Smooth muscle cell (in vitro differentiated cells): ENCODE data around the gene F2RL2. TPM values are rescaled to one million over a fixed set of nuclear protein-coding genes. Genes with fewer than 3 reads are reported as not detected.
A peak's percentile ranks its signal among the peaks of the same experiment; 100 is the strongest.

ENCODE experiments used
- DNase-seq: peaks from one replicate; lab custom pipeline; 2025; ENCODE audit not compliant: unreplicated experiment; lab: John Stamatoyannopoulos, UW
- H2AFZ ChIP-seq: fragments of 200-600 bp; sonication (generic); 2 replicates; pipeline ENCODE4 v1.6.0; 2016; ENCODE audit warnings: antibody characterized with exemption, low read depth, mild to moderate bottlenecking
- H3F3A ChIP-seq: fragments of 200-600 bp; sonication (generic); 2 replicates; pipeline ENCODE4 v1.6.0; 2017; ENCODE audit warnings: antibody characterized with exemption, low read depth
- H3K27ac ChIP-seq: fragments of 200-600 bp; sonication (generic); 2 replicates; pipeline ENCODE4 v1.5.1; 2016; ENCODE audit warnings: low read depth, mild to moderate bottlenecking
- H3K27me3 ChIP-seq: fragments of 200-600 bp; sonication (generic); 2 replicates; pipeline ENCODE4 v1.6.1; 2016; ENCODE audit warnings: low read depth, mild to moderate bottlenecking
- H3K36me3 ChIP-seq: fragments of 200-600 bp; sonication (generic); 2 replicates; pipeline ENCODE4 v1.5.1; 2016; ENCODE audit warnings: low read depth
- H3K4me1 ChIP-seq: fragments of 200-600 bp; sonication (generic); 2 replicates; pipeline ENCODE4 v1.5.1; 2016; ENCODE audit warnings: low read depth
- H3K4me2 ChIP-seq: fragments of 200-600 bp; sonication (generic); 2 replicates; pipeline ENCODE4 v1.6.0; 2016; ENCODE audit warnings: mild to moderate bottlenecking
- H3K4me3 ChIP-seq: fragments of 200-600 bp; sonication (generic); 2 replicates; pipeline ENCODE4 v1.5.1; 2016; ENCODE audit warnings: mild to moderate bottlenecking
- H3K79me2 ChIP-seq: fragments of 200-600 bp; sonication (generic); 2 replicates; pipeline ENCODE4 v1.6.0; 2016; ENCODE audit warnings: low read depth, mild to moderate bottlenecking
- H3K9ac ChIP-seq: fragments of 200-600 bp; sonication (generic); 2 replicates; pipeline ENCODE4 v1.6.0; 2016; ENCODE audit warnings: low read depth
- H3K9me3 ChIP-seq: fragments of 200-600 bp; sonication (generic); replicated peaks from 2 replicates; pipeline ENCODE4 v1.5.1; 2016; ENCODE audit warnings: low read depth
- H4K20me1 ChIP-seq: fragments of 200-600 bp; sonication (generic); 2 replicates; pipeline ENCODE4 v1.6.0; 2016; ENCODE audit warnings: low read depth
- WGBS: methylation state at CpG from one replicate; pipeline ENCODE4 v1.1.7; 2016; ENCODE audit warnings: low lambda C conversion rate; 5-methylcytosine and 5-hydroxymethylcytosine counted together
- polyA plus RNA-seq: library from polyadenylated mRNA; unstranded; fragments of >200 nt; fragmentation: Nextera tagmentation; extraction: Ambion mirVana; gene quantifications from 2 replicates; pipeline ENCODE4 v1.2.1, GENCODE V29; 2016
- total RNA-seq: library from RNA; depleted of rRNA; stranded (reverse); fragments of >200 nt; gene quantifications from 2 replicates; pipeline ENCODE4 v1.2.3, GENCODE V29; 2014
- TF ChIP-seq, protein P1 (sequence below): fragments of 200-600 bp; sonication (generic); IDR thresholded peaks from 2 replicates; pipeline ENCODE4 v1.5.1; 2017; ENCODE audit warnings: borderline replicate concordance, mild to moderate bottlenecking, antibody characterized with exemption; ENCODE audit not compliant: insufficient read depth, poor library complexity, severe bottlenecking

Gene F2RL2, protein sequence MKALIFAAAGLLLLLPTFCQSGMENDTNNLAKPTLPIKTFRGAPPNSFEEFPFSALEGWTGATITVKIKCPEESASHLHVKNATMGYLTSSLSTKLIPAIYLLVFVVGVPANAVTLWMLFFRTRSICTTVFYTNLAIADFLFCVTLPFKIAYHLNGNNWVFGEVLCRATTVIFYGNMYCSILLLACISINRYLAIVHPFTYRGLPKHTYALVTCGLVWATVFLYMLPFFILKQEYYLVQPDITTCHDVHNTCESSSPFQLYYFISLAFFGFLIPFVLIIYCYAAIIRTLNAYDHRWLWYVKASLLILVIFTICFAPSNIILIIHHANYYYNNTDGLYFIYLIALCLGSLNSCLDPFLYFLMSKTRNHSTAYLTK
- total RNA-seq (0.31 and 1.4 TPM in 2 replicates), polyA plus RNA-seq (0.45 TPM in 1 of 2 replicates, not detected in the other)

GRCh38 chr5:76622973-76623596, at the start of gene F2RL2:
F2RL2 (minus strand) TSS chr5:76623403; CDS start chr5:76623230, 173 bp downstream.
- WGBS = 23% methylated on average over 7 of the region's 7 CpGs
- no peaks in the 10 kb centered on the region for H3F3A ChIP-seq
- H3K4me3 ChIP-seq = no peak within 1 kb of the TSS
- peaks cover 7% of the 10 kb centered on the region for H3K4me1 ChIP-seq
- H3K79me2 ChIP-seq = no peaks in the 10 kb centered on the region
- no peaks in the 10 kb centered on the region for H3K27me3 ChIP-seq
- peak within 1 kb of the TSS; percentile 58 for H2AFZ ChIP-seq
- no peaks in the 10 kb centered on the region for H4K20me1 ChIP-seq
- TF ChIP-seq, protein P1, sequence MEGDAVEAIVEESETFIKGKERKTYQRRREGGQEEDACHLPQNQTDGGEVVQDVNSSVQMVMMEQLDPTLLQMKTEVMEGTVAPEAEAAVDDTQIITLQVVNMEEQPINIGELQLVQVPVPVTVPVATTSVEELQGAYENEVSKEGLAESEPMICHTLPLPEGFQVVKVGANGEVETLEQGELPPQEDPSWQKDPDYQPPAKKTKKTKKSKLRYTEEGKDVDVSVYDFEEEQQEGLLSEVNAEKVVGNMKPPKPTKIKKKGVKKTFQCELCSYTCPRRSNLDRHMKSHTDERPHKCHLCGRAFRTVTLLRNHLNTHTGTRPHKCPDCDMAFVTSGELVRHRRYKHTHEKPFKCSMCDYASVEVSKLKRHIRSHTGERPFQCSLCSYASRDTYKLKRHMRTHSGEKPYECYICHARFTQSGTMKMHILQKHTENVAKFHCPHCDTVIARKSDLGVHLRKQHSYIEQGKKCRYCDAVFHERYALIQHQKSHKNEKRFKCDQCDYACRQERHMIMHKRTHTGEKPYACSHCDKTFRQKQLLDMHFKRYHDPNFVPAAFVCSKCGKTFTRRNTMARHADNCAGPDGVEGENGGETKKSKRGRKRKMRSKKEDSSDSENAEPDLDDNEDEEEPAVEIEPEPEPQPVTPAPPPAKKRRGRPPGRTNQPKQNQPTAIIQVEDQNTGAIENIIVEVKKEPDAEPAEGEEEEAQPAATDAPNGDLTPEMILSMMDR = no peak
- H3K36me3 ChIP-seq = no peaks in the 10 kb centered on the region
- H3K27ac ChIP-seq = no peak within 1 kb of the TSS
- H3K4me2 ChIP-seq = peak within 1 kb of the TSS; percentile 14
- no peaks in the 10 kb centered on the region for H3K9me3 ChIP-seq
- DNase-seq = no peak
- H3K9ac ChIP-seq = no peak within 1 kb of the TSS

DNA sequence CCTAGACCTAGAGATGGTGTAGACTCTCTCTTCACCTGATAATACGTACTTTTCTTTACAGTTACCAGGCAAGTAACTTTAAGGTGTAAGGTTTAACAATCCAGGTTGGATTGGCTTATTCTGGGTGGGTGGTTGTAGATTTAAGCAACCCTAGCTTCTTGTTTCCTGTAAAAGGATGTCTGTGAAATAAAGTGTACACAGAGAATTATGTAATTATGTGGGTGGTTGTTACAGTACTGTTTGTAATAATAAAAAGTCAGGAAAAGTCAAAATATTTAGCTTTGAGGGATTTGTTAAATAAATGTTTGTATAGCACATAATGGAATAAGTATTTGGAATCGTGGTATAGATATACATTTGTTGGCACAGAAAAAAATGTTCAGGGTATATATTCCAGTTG, 49.0 kb upstream of the F2RL2 start:
- Histone ChIP-seq H3K9me3 (no peaks in the 10 kb centered on the region), H3K27ac (no peak overlapping the region), H3K79me2 (no peaks in the 10 kb centered on the region), H3K27me3 (no peaks in the 10 kb centered on the region), H3K4me3 (no peak overlapping the region), H2AFZ (no peak overlapping the region), H3K36me3 (no peaks in the 10 kb centered on the region), H3K9ac (no peak overlapping the region), H4K20me1 (no peaks in the 10 kb centered on the region), H3K4me2 (no peak overlapping the region), H3K4me1 (no peaks in the 10 kb centered on the region), H3F3A (no peaks in the 10 kb centered on the region)
- DNase-seq = no peak
- 78% methylated on average over 2 of the region's 2 CpGs for WGBS
- TF ChIP-seq, protein P1 = no peak

DNA sequence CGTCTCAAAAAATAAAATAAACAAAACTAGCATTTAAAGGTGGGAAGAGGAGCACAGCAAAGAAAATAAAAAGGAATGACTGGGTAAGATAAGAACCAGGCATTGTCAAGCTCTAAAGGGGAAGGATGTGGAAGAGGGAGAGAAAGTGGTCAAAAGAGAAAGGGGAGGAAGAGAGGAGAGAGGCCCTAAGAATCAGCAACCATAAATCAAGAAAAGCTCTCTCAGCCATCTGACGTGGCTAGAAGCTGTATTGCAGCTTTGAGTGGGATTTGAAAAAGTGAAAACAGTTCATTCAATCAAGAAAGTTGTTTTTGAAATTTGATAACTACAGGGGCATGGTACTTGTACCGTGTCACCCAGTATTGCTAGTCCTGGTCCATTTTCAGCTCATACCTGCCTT, 47.3 kb upstream of the F2RL2 start:
- no peak overlapping the region for H3K4me3 ChIP-seq
- no peaks in the 10 kb centered on the region for H3K79me2 ChIP-seq
- no peaks in the 10 kb centered on the region for H3K9me3 ChIP-seq
- no peaks in the 10 kb centered on the region for H3K27me3 ChIP-seq
- no peak overlapping the region for H3K27ac ChIP-seq
- no peaks in the 10 kb centered on the region for H3F3A ChIP-seq
- H3K36me3 ChIP-seq = no peaks in the 10 kb centered on the region
- no peak overlapping the region for H2AFZ ChIP-seq
- TF ChIP-seq, protein P1 = no peak
- no peaks in the 10 kb centered on the region for H4K20me1 ChIP-seq
- no peak for DNase-seq
- no peak overlapping the region for H3K4me2 ChIP-seq
- no peak overlapping the region for H3K9ac ChIP-seq
- H3K4me1 ChIP-seq = no peaks in the 10 kb centered on the region
- 77% methylated on average over 3 of the region's 3 CpGs for WGBS
